SK-N-SH treated with all-trans-retinoic acid at 6 μM for 48 hours (cell line): Measurements from ENCODE around the gene OR6Y1.

ENCODE experiments used
- ARNTL ChIP-seq: fragments of 450-650 bp; formaldehyde crosslinking; IDR thresholded peaks from 2 replicates; pipeline ENCODE4 v1.5.0; 2020; ENCODE audit warnings: low read depth, mild to moderate bottlenecking, moderate library complexity, borderline replicate concordance
- CREB5 ChIP-seq: fragments of 250-450 bp; sonication (Bioruptor Pico); IDR thresholded peaks from 2 replicates; pipeline ENCODE4 v1.5.1; 2020; ENCODE audit warnings: low read depth, mild to moderate bottlenecking, moderate library complexity
- ISL1 ChIP-seq: fragments of 250-450 bp; sonication (Bioruptor Pico); IDR thresholded peaks from 2 replicates; pipeline ENCODE4 v2.1.2; 2022; ENCODE audit warnings: mild to moderate bottlenecking, moderate library complexity
- POU6F1 ChIP-seq: fragments of 250-450 bp; sonication (Bioruptor Pico); IDR thresholded peaks from 2 replicates; pipeline ENCODE4 v1.8.0; 2021; ENCODE audit warnings: low read depth, mild to moderate bottlenecking, moderate library complexity, borderline replicate concordance
- SNAI2 ChIP-seq: fragments of 250-450 bp; sonication (Bioruptor Pico); IDR thresholded peaks from 2 replicates; pipeline ENCODE4 v1.5.0; 2020; ENCODE audit warnings: mild to moderate bottlenecking, moderate library complexity
- ZNF8 ChIP-seq: fragments of 450-650 bp; formaldehyde crosslinking; IDR thresholded peaks from 2 replicates; pipeline ENCODE4 v1.5.0; 2020; ENCODE audit warnings: mild to moderate bottlenecking, moderate library complexity

GRCh38 chr1:158520021-158520420 is 34.2 kb downstream of the OR6Y1 start:
- TF ChIP-seq ZNF8 (CRISPR knock-in tag) (no peak), SNAI2 (CRISPR knock-in tag) (no peak), POU6F1 (CRISPR knock-in tag) (no peak), CREB5 (CRISPR knock-in tag) (no peak), ISL1 (CRISPR knock-in tag) (no peak), ARNTL (no peak)
